Upper lobe of left lung (tissue), 4 donors: ENCODE measurements around the gene ZNF618.

Experiments used
- EP300 ChIP-seq, 4 donors: sonication (generic); formaldehyde crosslinking; IDR thresholded peaks; one replicate each; pipeline ENCODE4 v1.5.1; 2017; ENCODE audit warnings: antibody characterized with exemption in 4 of 4, control low read depth in 2 of 4
- POLR2A ChIP-seq, 4 donors: fragments of 450-650 bp; IDR thresholded peaks; one replicate each; pipeline ENCODE4 v1.5.1; 2016 to 2017; ENCODE audit warnings: antibody characterized with exemption in 4 of 4, mild to moderate bottlenecking in 2 of 4
- TF ChIP-seq, protein P1 (sequence below), 6 experiments: fragments of 450-650 bp in 4 of 6; fragments of 200-600 bp in 2 of 6; sonication (generic) in 2 of 6; IDR thresholded peaks; one replicate each; pipeline ENCODE4 v1.5.1; 2016 to 2019; ENCODE audit warnings: antibody characterized with exemption in 6 of 6

DNA sequence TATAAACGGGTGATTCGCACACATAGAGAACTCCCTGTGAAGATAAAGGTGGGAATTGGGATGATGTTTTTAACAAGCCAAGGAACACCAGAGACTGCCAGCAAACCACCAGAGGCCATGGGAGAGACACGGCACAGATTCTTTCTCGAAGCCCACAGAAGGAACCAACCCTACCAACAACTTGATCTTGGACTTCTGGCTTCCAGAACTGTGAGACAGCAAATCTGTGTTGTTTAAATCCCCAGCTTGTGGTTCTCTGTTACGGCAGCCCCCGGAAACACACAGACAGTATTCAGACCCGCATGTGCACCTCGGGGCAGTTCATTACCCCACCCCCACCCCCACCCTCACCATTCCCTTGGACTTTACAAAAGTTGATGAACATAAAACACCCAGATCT is 189.2 kb downstream of the ZNF618 start:
- TF ChIP-seq, protein P1, sequence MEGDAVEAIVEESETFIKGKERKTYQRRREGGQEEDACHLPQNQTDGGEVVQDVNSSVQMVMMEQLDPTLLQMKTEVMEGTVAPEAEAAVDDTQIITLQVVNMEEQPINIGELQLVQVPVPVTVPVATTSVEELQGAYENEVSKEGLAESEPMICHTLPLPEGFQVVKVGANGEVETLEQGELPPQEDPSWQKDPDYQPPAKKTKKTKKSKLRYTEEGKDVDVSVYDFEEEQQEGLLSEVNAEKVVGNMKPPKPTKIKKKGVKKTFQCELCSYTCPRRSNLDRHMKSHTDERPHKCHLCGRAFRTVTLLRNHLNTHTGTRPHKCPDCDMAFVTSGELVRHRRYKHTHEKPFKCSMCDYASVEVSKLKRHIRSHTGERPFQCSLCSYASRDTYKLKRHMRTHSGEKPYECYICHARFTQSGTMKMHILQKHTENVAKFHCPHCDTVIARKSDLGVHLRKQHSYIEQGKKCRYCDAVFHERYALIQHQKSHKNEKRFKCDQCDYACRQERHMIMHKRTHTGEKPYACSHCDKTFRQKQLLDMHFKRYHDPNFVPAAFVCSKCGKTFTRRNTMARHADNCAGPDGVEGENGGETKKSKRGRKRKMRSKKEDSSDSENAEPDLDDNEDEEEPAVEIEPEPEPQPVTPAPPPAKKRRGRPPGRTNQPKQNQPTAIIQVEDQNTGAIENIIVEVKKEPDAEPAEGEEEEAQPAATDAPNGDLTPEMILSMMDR (IDR thresholded peaks at IDR 0.05) = no peak
- TF ChIP-seq POLR2A (IDR thresholded peaks at IDR 0.05) = no peak
- no peak for TF ChIP-seq EP300 (IDR thresholded peaks at IDR 0.05)
